ENCODE measurements around the gene XPNPEP2. TPM values are rescaled to one million over a fixed set of nuclear protein-coding genes. Genes with fewer than 3 reads are reported as not detected.

Gene XPNPEP2
- total RNA-seq, 1 donor, result not detected

GRCh38 chrX:129718676-129719075 lies 20.1 kb upstream of the XPNPEP2 start:
- Histone ChIP-seq H3K9me3 (ENCODE audit: low read depth, low read length) (no peaks in the 10 kb centered on the region), H3K4me1 (ENCODE audit: insufficient read depth, low read length) (no peaks in the 10 kb centered on the region), H4K20me1 (ENCODE audit: insufficient read depth, low read length) (no peaks in the 10 kb centered on the region), H3K27ac (ENCODE audit: low read depth, low read length) (no peak overlapping the region), H3K27me3 (ENCODE audit: insufficient read depth, low read length) (peaks cover 18% of the 10 kb centered on the region), H3K36me3 (ENCODE audit: insufficient read depth, low read length) (no peaks in the 10 kb centered on the region), H3K4me2 (ENCODE audit: insufficient read depth, low read length) (no peak overlapping the region), H3K4me3 (ENCODE audit: insufficient read depth, low read length) (no peak overlapping the region), H2AFZ (ENCODE audit: low read length) (no peak overlapping the region), H3K79me2 (ENCODE audit: insufficient read depth, low read length) (no peaks in the 10 kb centered on the region)
- no peak for DNase-seq (ENCODE audit: insufficient read length, low spot score, missing footprints)
- no peak for TF ChIP-seq CTCF (IDR thresholded peaks at IDR 0.05; ENCODE audit: extremely low read depth, low read depth, low read length)

GRCh38 chrX:129719268-129719667 lies 19.5 kb upstream of the XPNPEP2 start:
- peaks cover 18% of the 10 kb centered on the region for H3K27me3 ChIP-seq (ENCODE audit: insufficient read depth, low read length)
- no peak for TF ChIP-seq CTCF (IDR thresholded peaks at IDR 0.05; ENCODE audit: extremely low read depth, low read depth, low read length)
- no peak overlapping the region for H3K27ac ChIP-seq (ENCODE audit: low read depth, low read length)

DNA sequence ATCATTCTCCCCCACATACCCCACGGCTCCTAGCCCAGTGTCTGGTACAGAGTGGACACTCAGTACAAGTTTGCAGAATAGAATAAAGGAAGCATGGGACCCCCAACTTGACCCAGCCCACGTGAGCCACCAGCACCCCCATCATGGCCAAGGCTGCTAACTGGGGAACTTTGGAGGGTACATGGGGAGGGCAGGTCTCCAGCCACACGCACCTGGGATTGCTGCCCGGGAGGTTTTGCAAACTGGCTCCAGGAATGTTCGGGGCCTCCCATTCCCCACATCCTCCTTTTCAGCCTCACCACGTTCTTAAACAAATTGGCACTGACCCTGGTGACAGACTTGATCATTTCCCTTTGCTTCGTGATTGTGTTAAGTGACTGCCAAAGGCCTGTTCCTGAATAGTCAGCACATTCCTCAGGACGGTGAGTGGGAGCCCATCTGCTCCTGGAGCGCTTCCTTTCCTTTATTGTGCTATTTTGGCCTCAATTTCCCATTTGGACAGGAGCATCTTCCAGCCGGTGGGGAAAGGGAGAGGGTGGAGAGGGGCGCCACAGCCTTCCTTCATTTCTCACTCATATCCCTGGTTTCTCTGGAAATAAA lies 18.7 kb upstream of the XPNPEP2 start:
- no peak overlapping the region for H3K27ac ChIP-seq (ENCODE audit: low read depth, low read length)
- peaks cover 18% of the 10 kb centered on the region for H3K27me3 ChIP-seq (ENCODE audit: insufficient read depth, low read length)
- no peaks in the 10 kb centered on the region for H4K20me1 ChIP-seq (ENCODE audit: insufficient read depth, low read length)
- no peaks in the 10 kb centered on the region for H3K4me1 ChIP-seq (ENCODE audit: insufficient read depth, low read length)
- H3K4me3 ChIP-seq (ENCODE audit: insufficient read depth, low read length), result no peak overlapping the region
- no peaks in the 10 kb centered on the region for H3K79me2 ChIP-seq (ENCODE audit: insufficient read depth, low read length)
- DNase-seq (ENCODE audit: insufficient read length, low spot score, missing footprints), result no peak
- H3K36me3 ChIP-seq (ENCODE audit: insufficient read depth, low read length), result no peaks in the 10 kb centered on the region
- no peak overlapping the region for H2AFZ ChIP-seq (ENCODE audit: low read length)
- H3K9me3 ChIP-seq (ENCODE audit: low read depth, low read length), result no peaks in the 10 kb centered on the region
- no peak overlapping the region for H3K4me2 ChIP-seq (ENCODE audit: insufficient read depth, low read length)
- no peak for TF ChIP-seq CTCF (IDR thresholded peaks at IDR 0.05; ENCODE audit: extremely low read depth, low read depth, low read length)

More at GRCh38 chrX:129719268-129719667, 19.5 kb upstream of the XPNPEP2 start:
- H3K79me2 ChIP-seq (ENCODE audit: insufficient read depth, low read length), result no peaks in the 10 kb centered on the region
- DNase-seq (ENCODE audit: insufficient read length, low spot score, missing footprints), result no peak
- H4K20me1 ChIP-seq (ENCODE audit: insufficient read depth, low read length), result no peaks in the 10 kb centered on the region
- no peak overlapping the region for H2AFZ ChIP-seq (ENCODE audit: low read length)
- H3K4me2 ChIP-seq (ENCODE audit: insufficient read depth, low read length), result no peak overlapping the region
- no peaks in the 10 kb centered on the region for H3K9me3 ChIP-seq (ENCODE audit: low read depth, low read length)
- H3K36me3 ChIP-seq (ENCODE audit: insufficient read depth, low read length), result no peaks in the 10 kb centered on the region
- H3K4me1 ChIP-seq (ENCODE audit: insufficient read depth, low read length), result no peaks in the 10 kb centered on the region
- no peak overlapping the region for H3K4me3 ChIP-seq (ENCODE audit: insufficient read depth, low read length)

DNA sequence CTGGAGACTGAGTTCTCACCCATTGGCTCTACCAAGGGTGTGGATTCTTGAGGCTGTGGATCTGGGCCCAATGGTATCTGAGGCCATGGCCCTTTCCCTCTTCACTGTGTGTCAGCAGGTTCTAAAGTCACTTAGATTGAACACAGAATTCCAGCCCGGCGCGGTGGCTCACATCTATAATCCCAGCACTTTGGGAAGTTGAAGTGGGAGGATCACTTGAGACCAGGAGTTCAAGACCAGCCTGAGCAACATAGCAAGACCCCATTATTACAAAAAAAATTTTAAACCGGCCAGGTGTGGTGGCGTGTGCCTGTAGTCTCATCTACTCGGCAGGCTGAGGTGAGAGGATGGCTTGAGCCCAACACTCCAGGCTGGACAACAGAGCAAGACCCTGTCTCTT lies 18.0 kb upstream of the XPNPEP2 start:
- H3K27ac ChIP-seq (ENCODE audit: low read depth, low read length), result no peak overlapping the region
- H3K4me3 ChIP-seq (ENCODE audit: insufficient read depth, low read length), result no peak overlapping the region
- no peaks in the 10 kb centered on the region for H3K4me1 ChIP-seq (ENCODE audit: insufficient read depth, low read length)
- H3K4me2 ChIP-seq (ENCODE audit: insufficient read depth, low read length), result no peak overlapping the region
- H3K9me3 ChIP-seq (ENCODE audit: low read depth, low read length), result no peaks in the 10 kb centered on the region
- peaks cover 18% of the 10 kb centered on the region for H3K27me3 ChIP-seq (ENCODE audit: insufficient read depth, low read length)
- no peaks in the 10 kb centered on the region for H4K20me1 ChIP-seq (ENCODE audit: insufficient read depth, low read length)
- no peak for TF ChIP-seq CTCF (IDR thresholded peaks at IDR 0.05; ENCODE audit: extremely low read depth, low read depth, low read length)
- DNase-seq (ENCODE audit: insufficient read length, low spot score, missing footprints), result no peak
- H3K36me3 ChIP-seq (ENCODE audit: insufficient read depth, low read length), result no peaks in the 10 kb centered on the region
- H2AFZ ChIP-seq (ENCODE audit: low read length), result no peak overlapping the region
- no peaks in the 10 kb centered on the region for H3K79me2 ChIP-seq (ENCODE audit: insufficient read depth, low read length)
